Fibroblast of the conjunctiva (primary cell): ENCODE results near the gene LRRC4C.

Source experiments
- DNase-seq: peaks from one replicate; pipeline ENCODE4 v3.0.0-alpha.2; 2010; ENCODE audit warnings: low read depth

LRRC4C gene

GRCh38 chr11:40290171-40290631, 1169.3 kb downstream of the LRRC4C start:
- DNase-seq = no peak

DNA sequence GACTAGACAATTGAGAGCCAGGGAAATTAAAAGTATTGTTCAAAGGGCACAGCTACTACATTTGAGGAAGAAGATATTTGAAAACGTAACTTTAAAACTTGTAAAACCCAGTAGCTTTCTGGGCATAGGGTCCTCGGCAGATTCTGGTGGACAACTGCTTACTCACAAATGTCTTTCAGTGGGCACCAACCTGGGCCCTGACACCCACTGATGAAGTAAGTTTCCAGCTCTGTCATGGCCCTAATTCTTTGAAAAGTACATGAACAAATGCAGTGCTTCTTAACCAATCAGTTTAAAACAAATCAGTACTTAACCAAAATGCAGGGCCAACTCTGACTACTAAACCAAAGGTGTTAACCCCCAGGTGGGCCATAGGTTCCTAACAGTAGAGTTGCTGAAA, 1170.1 kb downstream of the LRRC4C start:
- no peak for DNase-seq

- DNase-seq = no peak
Measured at GRCh38 chr11:40287916-40288803, 1171.3 kb downstream of the LRRC4C start.

GRCh38 chr11:40286137-40286536, 1173.3 kb downstream of the LRRC4C start:
- DNase-seq = no peak

DNA sequence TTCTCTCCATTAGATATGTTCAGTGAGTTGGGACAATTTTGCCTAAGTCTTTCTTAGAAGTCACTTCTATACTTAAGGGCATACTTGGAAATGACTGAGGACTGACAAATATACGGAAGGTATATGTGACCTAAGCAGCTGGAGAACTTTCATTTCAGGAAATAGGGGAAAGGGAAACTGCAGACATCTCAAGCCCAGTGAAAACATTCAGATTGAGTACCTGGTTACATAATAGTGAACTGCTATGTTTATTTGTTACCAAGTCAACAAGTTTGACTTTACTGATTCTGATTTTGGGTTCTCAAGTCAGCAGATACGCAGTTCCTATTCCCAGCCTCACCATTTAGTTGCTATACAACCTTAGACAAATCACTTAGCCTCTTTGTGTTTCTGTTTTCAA, 1173.9 kb downstream of the LRRC4C start:
- DNase-seq = no peak

DNA sequence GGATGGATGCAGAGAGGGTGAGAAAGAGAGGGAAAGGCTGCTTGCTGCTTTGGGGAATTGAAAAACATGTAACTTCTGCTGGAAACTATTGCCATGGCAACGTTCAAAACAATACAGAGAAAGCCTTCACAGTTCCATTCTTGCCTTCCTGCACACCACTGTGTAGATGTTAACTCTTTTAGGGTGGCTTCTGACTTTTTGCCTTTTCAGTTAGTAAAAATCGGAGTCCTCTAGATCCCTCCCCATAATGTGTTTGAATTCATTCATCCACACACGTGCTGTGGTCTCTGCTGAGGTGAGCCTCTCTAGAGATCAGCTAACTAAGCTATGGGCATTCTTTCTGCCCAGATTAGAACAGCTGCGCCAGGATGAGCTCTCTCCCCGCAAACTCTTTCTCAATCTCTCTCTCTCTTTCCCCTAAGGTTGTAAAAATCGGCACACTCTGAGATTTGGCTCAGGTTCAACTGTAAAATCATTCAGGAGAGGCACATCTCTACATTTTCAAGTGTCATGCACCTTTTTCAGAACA, 1178.3 kb downstream of the LRRC4C start:
- DNase-seq = no peak

GRCh38 chr11:40280159-40281051, 1179.0 kb downstream of the LRRC4C start:
- DNase-seq = no peak

DNA sequence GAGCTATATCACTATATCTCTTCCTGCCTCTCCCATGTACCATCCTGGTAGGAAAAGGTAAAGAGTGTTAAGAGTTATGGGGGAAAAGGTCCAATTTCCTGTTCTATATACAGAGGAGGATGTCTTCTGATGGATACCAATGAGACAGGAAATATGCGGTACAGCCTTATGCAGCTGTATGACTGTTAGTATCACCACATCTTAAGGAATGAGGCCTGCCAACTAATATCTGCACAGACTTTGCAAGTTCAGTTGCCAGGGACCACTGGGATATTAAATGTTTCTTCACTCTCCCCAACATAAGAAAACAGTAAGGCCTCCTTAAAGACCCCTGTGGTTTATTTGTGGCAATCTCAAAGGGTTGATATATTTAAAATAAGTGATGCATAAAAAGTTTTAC, 1182.5 kb downstream of the LRRC4C start:
- no peak for DNase-seq

DNA sequence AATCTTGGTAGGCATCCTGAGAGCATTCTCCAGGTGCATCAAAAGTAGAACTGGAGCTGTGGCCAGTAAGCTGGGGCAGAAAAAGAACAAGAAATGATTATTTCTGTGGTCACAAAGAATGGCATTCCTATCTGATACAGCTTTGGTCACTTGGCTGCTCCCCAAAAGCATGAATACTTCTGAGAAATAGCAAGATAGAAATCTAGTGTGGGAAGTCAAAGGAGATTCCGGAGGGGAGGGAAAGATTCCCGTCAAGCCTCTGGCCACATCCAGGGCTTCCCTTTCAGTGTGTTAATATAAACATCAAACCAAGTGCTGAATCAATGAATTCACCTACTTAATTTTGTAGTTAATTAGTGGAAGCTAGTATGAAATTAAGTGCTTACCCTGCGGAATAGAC, 1185.4 kb downstream of the LRRC4C start:
- DNase-seq = no peak

- no peak for DNase-seq
Measured at GRCh38 chr11:40273192-40273732, 1186.2 kb downstream of the LRRC4C start.

- DNase-seq = no peak
Measured at GRCh38 chr11:40271361-40271760, 1188.1 kb downstream of the LRRC4C start.

DNA sequence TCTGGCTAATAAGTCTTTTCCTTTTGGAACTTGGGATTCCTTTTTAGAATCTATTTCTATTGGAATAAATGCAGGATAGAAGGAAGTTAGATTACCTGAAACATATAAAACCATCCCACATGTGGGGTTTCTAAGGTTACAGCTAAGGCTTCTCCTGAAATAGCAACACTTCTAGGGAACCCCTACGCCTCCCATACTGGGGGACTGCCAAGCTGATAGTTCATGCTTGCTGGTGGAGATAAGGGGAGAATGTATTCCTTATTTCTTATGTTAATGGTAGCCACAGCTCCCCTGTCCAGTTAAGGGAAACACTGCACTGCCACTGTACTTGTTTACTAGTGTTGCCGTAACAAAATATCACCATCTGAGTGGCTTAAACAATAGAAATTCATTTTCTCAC, 1189.6 kb downstream of the LRRC4C start:
- DNase-seq = no peak

DNA sequence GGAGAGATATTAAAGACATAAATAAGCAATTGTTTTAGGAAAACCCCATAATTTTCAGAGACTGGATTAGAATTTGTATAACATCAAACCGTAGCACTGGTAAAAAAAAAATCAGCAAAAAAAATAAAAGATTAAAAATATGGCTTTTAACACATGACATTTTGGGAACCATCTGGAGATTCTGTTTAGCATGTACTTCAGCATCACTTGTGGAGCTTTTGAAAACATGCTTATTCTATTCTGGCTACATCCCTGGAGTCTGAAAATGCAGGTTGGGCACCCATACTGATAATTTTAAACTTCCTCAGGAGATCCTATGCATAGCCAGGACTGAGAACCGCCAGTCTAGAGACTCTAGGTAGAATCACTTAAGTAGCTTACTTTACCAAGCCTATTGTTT, 1190.9 kb downstream of the LRRC4C start:
- DNase-seq = no peak

- no peak for DNase-seq
Measured at GRCh38 chr11:40255457-40255856, 1204.0 kb downstream of the LRRC4C start.

DNA sequence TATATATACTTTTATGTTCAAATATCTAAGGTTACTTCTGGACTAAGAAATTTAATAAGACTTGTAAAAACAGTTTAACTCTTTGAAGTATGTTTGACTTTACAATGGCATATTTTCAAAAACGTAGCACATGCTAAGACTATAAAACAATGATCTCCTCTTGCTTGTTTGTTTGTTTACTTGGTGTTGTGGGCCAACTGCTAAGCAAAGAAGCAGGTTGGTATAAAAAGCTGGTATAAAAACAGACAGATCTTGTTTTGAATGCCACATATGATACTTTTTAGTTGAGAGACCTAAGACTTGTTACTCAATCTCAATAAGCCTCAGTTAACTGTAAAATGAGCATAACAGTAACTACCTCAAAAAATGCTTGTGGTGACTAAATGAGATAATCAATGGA, 1206.3 kb downstream of the LRRC4C start:
- DNase-seq = no peak

- no peak for DNase-seq
Measured at GRCh38 chr11:40252236-40252635, 1207.2 kb downstream of the LRRC4C start.

- no peak for DNase-seq
Measured at GRCh38 chr11:40246983-40247382, 1212.5 kb downstream of the LRRC4C start.

DNA sequence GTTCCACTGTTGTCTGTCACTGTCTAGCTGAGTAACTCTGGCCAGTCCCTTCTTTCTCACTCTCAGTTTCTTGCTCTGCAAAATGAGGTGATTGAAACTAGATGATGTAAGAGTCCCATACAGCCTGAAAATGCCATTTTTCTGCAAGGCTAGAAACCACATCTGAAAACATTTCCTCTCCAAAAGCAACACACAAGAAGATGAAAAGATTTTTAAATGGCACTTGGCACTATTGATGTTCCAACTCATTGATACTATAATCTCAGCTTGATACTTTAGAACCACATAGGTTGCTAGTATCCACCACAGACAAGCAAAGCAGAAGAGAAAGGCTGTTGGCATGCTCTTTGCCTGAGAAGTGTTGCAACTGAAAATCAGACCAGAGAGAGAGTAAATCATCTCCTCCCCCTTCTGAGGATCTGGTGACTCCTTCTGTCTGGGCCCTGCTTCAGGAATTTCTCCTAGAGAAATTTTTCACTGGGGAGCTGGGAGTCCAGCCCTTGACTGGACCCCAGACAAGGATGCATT, 1217.9 kb downstream of the LRRC4C start:
- DNase-seq = no peak

- DNase-seq = no peak
Measured at GRCh38 chr11:40240284-40240683, 1219.2 kb downstream of the LRRC4C start.

- no peak for DNase-seq
Measured at GRCh38 chr11:40236526-40236925, 1222.9 kb downstream of the LRRC4C start.

DNA sequence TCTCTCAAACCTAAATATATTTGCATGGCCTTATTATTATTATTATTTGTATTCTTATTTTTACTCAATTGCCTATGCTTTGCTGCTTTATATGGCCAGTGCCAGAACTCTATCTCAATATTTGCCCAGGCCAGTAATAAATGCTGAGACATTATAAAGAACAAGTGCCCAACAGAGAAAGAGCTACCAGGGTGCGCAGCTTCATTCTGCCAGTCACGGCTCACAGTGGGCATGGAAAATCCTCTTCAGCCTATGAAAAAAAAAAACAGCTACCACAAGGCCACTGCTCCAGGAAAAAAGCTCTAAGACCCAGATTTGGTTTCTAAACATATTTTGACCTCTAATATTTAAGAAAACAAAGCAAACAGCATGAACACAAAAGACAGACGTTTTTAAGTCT, 1223.6 kb downstream of the LRRC4C start:
- DNase-seq = no peak

DNA sequence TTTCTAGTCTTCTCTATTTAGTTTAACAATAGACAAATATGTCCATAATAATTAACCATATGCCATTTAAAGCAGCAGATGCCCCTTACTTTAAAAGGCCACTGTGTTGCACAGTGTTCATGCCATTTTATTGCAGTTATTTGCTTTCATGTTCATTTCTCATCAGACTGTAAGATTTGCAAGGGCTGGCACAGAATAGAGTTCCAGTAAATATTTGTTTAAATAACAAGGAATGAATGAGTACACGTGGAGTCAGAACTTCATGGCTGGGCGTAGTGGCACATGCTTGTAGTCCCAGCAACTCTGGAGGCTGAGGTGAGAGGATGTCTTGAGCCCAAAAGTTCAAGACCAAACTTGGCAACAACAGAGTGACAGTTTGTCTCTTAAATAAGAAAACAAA, 1228.6 kb downstream of the LRRC4C start:
- DNase-seq = no peak
